Superior temporal gyrus (tissue), 1 donor: ENCODE results near the gene MED23.

ENCODE experiments used
- DNase-seq: peaks from one replicate; pipeline ENCODE4 v3.0.0-alpha.2; 2016; ENCODE audit errors: extremely low spot score

Gene MED23

DNA sequence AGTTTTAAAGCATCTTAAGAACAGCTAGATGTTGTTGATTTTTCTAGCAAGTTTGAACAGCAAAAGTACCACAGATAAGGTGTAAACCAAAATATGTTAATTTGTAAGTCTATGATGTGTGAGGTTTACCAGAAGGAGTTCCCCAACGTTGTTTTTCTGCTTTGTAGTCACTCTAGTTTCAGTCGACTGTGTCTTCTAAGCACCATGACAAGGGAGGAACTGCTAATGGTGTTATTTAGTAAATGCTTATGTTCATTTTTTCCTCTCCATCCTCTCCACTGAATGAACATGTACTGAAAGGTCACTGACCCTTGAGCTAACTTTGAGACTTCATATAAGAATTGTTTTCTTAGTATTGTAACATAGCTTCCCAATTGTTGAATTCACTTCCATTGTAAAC is 12.1 kb upstream of the MED23 start:
- no peak for DNase-seq

DNA sequence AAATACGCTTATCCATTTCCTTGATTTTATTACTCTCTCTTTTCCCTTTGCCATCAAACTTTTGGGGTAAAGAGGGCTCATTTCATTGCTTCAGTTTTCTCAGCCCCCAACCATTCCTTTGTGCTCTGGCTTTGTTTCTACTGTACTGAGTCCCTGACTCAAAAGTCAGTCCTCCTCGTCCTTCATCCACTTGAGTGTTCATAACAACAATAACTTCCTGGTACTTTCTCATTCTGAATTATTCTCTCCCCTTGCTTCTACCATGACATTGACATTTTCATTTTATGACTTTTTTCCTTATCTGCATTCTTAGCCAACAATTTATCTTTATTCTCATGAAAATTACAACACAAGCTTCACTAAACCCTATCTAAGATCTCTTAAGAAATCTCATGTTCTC is 10.0 kb upstream of the MED23 start:
- no peak for DNase-seq

DNA sequence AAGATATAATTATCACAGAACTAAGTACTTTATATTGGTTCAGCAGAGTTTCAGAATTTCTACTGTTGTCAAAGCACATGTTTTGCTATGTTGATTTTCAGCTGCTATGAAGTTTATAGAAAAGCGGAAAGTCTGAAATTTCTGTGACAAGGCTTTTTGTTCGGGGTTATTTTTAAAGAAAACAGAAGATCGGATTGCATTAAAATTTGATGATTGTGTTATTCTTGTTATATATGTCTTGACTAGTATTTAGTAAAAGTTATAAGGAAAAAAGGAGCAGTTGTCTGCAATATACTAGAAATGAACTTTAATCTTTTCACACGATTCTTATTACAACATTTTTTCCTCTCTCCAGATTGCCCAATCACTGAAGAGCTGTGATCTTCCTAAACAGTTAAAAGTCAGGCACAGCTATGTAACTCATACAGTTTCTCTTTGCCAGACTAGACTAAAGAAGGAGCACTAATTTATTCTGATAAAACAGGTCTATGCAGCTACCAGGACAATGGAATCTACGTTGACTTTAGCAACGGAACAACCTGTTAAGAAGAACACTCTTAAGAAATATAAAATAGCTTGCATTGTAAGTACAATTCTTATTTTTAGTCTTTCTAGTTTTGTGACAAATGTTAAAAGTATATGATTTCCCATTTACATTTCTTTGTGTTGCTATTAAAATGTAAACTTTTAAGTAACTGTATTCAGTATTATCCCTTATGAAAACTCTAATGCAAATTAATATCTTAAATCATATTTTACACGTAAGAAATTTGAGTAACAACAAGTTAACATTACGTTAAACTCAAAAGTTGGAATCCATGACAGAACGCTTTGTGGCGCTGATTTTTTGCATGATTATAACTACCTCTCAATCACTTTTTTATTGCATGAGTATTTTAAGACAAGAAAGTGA is 9.1 kb upstream of the MED23 start, which contains the start of gene ENPP3:
Gene ENPP3 (plus strand): TSS at position 423 of the 913 bp plus-strand sequence. CDS start 83 bp downstream, at position 506.
- no peak for DNase-seq

DNA sequence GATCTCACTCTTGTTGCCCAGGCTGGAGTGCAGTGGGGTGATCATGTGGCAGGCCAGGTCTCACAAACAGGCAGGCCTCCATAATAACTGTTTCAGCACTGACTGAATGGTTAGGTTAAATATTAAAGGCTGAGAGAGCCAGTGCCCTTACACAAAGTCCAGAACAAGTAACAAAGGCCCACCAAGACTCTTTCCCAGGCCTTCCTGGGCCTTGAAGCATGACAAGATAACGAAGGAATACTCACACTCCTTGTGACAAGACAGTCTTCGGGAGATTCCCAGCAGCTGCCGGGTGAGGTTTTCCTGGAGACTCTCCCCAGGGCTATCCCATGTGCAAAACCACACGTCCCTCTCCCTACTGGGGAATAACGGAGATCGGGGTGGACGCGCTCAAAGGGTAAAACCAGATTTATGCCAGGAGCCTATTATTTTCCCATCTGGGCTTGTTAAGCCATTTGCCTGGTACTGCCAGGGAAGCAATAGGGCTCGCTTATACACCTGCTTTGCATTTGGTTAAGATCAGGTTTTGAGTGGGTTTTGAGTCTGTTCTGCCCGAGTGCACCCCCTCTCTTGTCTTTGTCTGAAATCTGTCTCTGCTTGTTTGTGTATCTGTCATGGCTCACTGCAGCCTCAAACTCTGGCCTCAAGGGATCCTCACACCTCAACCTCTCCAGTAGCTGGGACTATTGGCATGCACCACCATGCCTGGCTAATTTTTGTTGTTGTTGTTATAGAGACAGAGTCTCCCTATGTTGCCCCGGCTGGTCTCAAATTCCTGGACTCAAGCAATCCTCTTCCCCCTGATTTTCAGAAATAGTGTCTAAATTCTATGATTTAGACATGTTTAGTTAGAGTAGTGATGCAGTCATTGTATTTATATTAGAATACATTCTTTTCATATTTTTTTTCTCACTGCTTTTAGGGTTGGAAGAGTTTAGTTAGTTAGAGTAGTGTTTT is 7.6 kb upstream of the MED23 start:
- no peak for DNase-seq

DNA sequence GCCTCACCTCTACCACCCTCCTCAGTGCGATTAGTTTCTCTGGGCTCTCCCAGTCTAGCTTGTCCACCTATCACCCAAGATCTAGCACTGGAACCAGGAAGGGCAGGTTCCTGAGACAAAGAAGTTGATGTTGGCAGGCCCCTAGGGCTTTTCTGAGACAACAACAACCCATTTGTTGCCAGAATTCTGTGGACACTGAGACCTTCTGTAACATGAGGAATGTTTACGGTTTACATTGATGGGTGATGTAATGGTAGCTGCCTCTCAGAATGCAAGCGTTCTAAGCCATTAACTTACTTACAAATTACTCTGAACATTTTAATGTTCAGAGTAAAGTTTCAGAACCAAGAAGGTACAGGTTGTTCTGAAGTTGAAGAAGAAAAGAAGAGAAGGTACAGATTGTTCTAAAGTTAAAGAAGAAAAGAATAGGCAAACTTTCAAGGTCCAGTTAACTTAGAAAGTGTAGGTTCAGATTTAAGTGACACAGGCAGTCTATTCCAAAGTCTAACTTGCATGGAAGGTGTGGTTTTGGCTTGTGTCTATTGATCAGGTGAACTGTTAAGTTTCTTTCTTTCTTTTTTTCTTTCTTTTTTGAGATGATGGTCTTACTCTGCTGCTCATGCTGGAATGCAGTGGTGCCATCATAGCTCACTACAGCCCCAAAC is 3.7 kb upstream of the MED23 start:
- no peak for DNase-seq

DNA sequence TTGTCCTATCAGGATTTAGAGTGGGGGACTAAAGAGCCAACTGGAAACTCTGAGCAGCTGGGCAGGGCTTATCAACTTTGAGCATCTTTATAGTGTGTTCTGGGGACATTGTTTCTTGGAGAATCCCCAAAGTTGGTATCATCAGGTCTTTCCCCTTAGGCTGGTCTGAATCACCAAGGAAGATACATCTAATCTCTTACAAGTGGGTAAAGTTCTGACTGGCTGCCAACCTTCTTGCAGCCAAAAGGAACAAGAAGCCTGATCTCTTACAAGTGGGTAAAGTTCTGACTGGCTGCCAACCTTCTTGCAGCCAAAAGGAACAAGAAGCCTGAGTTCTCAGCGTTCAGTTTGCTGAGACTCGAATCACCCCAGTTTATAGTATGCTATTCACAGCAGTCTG is 1.6 kb upstream of the MED23 start:
- peak; percentile 23 for DNase-seq

DNA sequence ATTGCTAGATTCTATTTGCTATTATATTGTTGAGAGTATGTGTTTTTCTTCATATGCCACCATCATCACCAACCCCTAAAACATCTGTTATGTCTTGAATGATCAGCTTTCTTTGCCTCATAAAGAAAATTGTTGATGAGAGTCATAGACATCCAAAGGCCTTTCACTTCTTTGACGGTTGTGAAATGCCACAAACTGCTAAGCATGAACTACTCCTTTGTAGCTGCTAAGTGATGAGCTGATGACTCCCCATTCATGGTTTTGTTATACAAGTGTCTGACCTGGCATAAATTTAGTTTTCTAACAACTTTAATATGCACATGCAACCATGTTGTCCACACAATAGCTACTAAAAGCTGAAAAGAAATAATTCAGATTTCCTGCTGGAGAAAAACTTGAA is 684 bp upstream of the MED23 start:
- peak; percentile 34 for DNase-seq

DNA sequence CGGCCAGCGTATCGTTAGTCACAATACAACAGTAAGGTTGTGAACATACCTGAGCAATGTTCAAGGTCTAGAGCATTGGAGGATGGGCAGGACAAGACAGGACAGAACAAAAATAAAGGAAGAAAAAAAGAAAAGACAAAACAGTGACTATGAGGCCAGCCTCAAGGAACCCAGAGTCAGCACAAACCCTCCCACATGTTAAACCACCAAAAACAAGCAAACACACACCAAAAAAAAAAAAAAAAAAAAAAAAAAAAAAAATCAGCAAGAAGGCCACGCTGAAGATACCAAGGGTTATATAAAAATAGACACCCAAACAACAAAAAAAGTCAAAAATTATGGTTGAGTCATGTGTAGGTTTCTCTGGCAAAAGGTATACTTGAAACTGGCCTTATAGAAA is 12.8 kb downstream of the MED23 start:
- DNase-seq: no peak

DNA sequence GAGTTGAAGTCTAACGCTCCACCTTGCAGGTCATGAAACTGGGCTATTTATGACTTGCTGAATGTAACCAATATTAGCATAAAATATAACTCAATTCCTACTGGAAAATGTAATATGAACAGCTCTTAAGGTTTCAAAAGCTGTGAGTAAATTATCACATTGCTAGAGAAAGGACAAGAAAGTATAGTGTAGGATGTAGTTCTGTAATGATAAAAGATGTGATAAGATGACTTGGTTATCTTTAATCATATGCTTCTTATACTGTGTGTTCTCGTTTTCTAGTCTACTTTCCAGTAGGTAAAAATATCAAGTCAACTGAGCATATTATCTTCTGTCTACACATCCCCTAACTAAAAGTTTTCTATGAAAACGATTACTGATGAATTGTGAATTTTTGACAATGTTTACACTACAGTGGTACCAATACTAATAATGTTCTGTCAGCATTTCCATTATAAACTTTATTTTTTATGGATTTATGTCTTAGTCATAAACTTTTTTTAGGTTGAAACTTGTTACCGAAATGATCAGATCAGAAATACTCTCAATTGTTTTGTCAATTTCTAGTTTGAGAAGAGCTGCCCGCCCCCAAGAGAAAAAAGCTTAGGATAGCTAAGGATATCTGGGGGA is 14.6 kb downstream of the MED23 start:
- DNase-seq: no peak

DNA sequence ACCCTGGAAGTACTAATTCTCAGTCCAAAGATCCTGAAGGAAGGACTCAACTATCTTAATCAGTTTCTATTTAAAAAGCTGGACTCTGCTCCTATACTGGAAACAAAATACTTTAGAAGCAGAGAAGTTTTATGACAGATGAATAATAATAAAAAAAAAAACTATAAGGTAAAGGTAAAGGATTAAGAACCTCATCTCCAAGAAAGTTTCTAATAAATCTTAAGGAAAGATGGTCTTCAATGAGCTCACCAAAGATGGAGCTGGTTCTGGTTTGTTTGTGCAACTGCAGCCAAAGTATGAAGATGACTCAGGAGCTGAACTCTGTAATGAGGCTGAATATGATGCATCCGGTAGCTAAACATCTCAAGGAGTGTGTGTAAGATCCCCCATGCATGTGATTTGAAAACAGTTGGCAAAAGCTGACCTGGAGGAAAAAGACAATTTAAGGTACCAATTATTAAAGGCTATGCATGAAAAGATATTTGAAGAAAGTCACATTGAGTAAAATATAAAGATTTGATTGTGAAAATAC is 25.2 kb downstream of the MED23 start:
- DNase-seq: no peak

DNA sequence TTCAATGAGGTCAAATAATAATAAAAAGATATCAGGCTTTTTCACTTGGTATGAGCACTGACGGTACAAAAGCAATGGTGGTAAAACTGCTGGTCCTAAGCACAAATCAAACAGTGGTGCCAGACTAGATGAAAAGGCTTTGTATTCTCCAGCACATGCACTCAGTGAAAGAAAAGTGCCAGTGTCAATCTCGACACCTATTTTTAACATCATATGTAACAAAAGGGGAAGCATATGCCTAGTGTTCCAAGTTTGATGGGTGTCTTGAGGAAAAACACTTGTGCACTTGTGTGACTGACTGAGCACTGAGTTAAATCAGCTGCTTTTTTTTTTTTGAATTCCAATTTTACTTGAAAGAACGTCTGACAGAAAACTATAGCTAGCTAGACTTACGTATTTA is 27.3 kb downstream of the MED23 start:
- peak; percentile 34 for DNase-seq

DNA sequence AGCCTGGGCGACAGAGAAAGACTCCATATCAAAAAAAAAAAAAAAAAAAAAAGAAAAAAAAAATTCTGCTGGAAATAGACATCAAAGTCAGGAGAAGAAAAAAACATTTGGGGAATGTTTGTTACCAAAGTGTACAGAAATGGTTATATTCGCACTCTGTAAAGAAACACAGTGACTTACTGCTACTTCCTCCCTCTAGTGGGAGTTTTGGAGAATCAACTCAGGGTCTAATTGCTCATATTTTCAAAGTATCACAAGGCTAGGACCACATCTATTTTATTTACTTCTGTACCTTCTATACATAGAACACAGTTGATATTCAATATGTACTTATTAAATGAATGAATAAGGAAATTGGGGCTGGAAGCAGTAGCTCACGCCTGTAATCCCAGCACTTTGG is 30.6 kb downstream of the MED23 start:
- no peak for DNase-seq

DNA sequence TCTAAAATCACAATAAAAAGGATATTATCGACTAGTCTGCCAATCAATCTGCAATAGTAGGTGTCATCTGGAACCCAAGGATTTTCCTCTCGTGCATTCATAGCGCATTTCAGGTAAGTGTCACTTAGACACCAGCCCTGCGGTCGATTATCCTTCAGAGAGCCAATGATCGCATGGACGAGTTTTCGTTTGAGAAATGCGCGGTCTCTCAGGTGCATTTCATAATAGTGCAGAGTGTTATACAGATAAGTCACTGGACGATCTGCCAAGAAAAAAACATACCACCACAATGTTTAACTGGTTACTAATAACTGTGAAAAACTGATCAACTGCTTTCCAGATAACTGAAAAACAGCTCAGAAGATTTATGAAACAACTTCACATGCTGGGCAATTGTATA is 34.0 kb downstream of the MED23 start:
- DNase-seq: no peak

DNA sequence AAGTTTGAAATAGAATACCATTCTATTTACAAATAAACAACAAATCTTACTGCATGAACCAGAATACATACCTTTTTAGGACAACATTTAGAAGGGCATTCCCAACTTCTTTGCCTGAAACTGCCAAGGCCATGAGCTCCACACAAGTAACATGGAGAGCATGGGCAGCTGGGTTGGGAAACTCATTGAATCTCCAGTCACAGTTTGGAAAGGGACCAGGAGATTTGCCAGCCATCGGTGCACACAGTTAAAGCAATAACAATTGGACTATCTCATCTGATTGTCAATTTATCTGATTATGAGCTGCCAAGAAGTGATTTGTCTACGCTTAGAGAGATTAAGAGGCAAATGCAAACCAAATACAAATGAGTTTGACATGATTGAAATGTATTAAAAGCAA is 35.1 kb downstream of the MED23 start:
- no peak for DNase-seq

DNA sequence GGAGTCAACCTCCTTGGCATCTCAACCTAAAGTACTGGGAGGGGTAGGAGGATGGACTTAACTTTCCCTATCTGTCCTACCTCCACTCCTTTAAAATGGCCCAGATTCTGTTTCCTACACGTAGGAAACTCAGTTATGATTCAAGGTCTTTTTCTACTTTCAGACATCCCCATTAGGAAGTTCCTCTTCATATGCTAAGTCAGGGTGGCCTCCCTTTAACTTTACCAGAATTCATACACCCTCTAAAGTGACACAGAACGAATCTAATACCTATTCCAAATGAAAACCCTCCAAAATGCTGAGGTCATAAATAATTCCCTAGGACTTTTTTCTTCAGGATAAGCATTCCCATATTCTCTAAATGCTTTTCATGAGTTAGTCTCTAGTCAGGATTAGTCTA is 39.4 kb downstream of the MED23 start:
- DNase-seq: no peak

DNA sequence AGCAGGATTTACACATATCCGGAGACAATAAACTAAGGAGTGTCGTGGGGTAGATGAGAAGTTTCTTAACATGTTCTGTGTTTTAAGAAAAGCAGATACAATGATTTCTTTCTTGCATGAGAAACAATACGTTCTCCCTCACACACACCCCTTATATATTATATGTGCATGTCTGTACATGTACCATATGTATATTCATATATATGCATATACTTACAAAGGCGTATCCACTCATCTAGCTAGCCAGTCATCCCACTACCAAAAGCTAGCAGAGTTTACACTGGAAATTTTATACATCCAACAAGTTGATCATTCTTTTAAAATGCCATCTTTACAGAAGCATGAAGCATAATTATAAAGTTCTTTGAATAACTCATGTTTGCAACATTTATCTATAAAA is 40.1 kb downstream of the MED23 start:
- no peak for DNase-seq

DNA sequence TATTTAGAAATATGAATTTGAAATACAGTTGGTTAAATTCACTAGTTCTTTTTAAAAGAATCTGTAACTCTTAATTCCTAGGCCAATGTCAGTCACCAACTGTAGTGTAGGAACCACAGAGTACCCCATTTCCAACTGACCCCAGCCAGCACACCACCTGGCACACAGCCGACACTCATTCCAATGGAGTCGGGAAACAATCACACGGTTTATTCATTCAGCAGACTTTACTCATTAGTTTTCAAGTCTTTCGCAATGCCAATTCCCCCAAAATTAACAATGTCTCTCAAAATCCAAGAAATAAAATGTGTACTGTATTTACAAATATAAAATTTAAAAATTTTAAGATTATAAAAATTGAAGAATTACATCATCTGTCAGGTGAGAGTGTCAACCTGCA is 41.5 kb downstream of the MED23 start:
- DNase-seq: no peak

DNA sequence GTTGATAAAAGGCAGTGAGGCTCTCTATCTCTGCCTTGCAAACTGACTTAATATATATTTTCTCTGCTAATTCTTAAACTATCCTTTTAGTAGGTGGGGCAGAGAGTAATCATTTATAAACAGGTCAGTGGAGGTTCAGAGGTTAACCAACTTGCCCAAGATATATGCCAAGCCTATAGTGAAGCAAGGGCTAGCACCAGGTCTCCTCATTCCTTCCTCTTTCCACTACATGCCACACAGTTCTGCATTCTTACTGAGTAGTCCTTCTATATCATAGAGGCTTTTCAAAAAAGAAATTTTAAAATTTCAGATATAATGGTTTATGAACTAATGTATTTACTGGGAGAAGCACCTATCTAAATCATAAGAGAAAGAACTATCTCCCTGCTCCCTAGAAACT is 46.5 kb downstream of the MED23 start:
- DNase-seq: no peak

DNA sequence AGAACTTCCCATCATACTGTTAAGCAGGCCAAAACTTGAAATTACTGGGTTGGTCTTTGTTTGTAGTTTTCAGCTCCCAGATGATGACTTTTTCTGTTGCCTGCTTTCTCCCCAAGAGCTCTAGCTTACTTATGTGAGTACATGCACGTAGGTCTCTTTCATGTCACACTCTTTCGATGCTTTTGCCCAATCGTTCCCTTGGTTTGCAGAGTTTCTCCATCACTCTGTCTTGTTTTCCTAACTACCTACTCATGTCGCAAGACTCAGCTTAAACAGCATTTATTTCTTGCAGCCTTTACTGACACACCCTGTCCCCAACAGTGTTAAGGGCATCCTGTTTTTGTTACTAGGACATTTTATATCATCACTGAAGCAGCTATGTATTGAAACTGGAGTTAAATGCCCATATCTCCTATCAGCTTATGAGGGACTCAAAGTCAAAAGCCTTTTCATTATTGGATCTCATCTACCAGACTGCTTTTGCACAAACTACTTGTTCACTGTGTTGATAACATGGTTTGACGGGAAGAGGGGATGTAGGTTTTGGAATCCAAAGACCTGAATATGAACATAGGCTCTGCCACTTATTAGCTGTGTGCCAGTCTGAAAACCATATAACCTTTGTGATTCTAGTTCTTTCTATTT is 52.1 kb downstream of the MED23 start:
- no peak for DNase-seq

DNA sequence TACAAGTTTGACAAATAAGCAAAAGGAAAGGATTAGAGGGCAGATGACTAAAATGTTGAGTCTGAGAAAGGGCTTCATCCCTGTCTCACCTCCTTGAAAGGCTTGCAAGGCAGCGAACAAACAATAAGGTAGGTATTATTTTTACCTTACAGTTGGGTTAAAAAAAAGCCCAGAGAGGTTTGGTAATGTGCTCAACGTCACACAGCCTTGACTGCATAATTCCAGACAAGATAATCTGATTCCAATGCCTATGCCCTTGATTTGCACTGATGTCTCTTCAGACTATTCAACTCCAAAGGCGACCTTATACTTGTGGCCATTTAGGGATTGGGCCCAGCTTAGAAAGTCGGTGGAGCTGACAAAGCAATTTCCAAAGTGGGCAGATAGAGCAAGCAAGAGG is 53.4 kb downstream of the MED23 start:
- DNase-seq: no peak

DNA sequence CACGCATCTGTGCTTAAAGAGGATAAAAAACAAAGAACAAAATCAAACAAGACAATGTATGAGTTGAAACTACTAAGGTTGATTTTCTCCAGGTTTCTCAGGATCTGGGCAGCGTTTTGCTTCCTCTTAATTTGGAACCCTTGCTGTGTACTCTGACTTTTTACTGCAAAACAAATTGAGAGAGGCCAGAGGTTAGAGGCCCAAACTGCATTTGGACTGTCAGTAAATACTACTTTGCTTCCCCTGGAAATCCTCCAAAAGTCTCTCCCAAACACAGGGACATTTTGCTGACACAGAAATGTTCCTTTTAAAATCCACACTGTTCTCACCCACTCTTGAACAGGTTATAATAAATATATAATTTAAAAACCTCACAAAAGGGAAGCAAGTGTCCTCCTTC is 53.9 kb downstream of the MED23 start:
- no peak for DNase-seq
